ENCODE data around the gene KCNG1. TPM values are rescaled to one million over a fixed set of nuclear protein-coding genes. Genes with fewer than 3 reads are reported as not detected.
A peak's percentile ranks its signal among the peaks of the same experiment; 100 is the strongest.

Gene KCNG1
- total and polyA plus RNA-seq, 2 of the 4 experiments (the other 2 are of a cell fraction) = 23.7 to 51.4 TPM

GRCh38 chr20:51019656-51020592, 3.0 kb downstream of the KCNG1 start:
- 91% methylated on average over 7 of the region's 21 CpGs; no CpG with 5 or more reads in 1 of the 2 experiments for WGBS, 2 experiments (ENCODE audit: extremely low coverage in 2 of 2, insufficient read length in 1 of 2)
- in situ Hi-C loops (cut with MboI; ENCODE audit: low sequenced_read_pairs) = no loop called here
- dilution Hi-C loops (cut with HindIII; ENCODE audit: low sequenced_read_pairs, unreplicated experiment) = no loop called here
- Histone ChIP-seq H2BK15ac (ENCODE audit: low read depth, low read length) (no peak overlapping the region), H3K9ac (ENCODE audit: low read depth, low read length) (no peak overlapping the region), H3K23ac (ENCODE audit: low read depth, low read length) (no peak overlapping the region), H3K14ac (replicated peaks; ENCODE audit: low read depth, low read length) (0 out of 2 replicates have a peak overlapping the region, but pooled peaks have one; percentile 26), H2AFZ (replicated peaks; ENCODE audit: low read length, poor library complexity) (no peak overlapping the region), H3K4ac (ENCODE audit: low read depth, low read length) (no peak overlapping the region), H3K79me1 (ENCODE audit: low read depth in 1 of 2, low read length in 2 of 2) (peaks cover 33 to 63% of the 10 kb centered on the region in 2 experiments), H2BK20ac (ENCODE audit: low read depth, low read length) (no peak overlapping the region), H3K36me3 (ENCODE audit: control insufficient read depth, insufficient read depth, low read length) (peaks cover 4% of the 10 kb centered on the region; the same call in 1 of the 2 replicates), H3K4me3 (ENCODE audit: insufficient read depth, low read depth, low read length) (no peak overlapping the region), H3K4me2 (ENCODE audit: low read depth, low read length) (no peak overlapping the region), H4K91ac (ENCODE audit: insufficient read depth, low read depth, low read length) (no peak overlapping the region), H4K8ac (ENCODE audit: low read depth in 2 of 2, low read length in 2 of 2) (no peak overlapping the region), H3K18ac (ENCODE audit: low read depth, low read length) (no peak overlapping the region), H3K27me3 (ENCODE audit: control insufficient read depth, insufficient read depth, low read length) (peaks cover 2% of the 10 kb centered on the region; the same call in 1 of the 2 replicates), H3K9me1 (ENCODE audit: insufficient read depth, low read length) (peaks cover 3% of the 10 kb centered on the region; the same call in 1 of the 2 replicates), H2BK120ac (ENCODE audit: low read depth, low read length) (no peak overlapping the region), H2AK5ac (ENCODE audit: low read depth, low read length) (no peak overlapping the region), H2AK9ac (replicated peaks; ENCODE audit: low read depth, low read length, poor library complexity) (no peak overlapping the region), H2BK5ac (ENCODE audit: low read depth, low read length, poor library complexity, severe bottlenecking) (no peak overlapping the region), H4K20me1 (ENCODE audit: insufficient read depth, low read length) (peaks cover 10% of the 10 kb centered on the region), H3K4me1 (ENCODE audit: control insufficient read depth, insufficient read depth, low read length) (peaks cover 12% of the 10 kb centered on the region), H3K9me3 (ENCODE audit: control insufficient read depth, insufficient read depth, low read length) (no peaks in the 10 kb centered on the region), H3K56ac (ENCODE audit: extremely low read depth, insufficient read depth, low read length) (no peak overlapping the region), H4K5ac (ENCODE audit: low read depth, low read length) (no peak overlapping the region), H3K27ac (ENCODE audit: insufficient read depth, low read length) (no peak overlapping the region)
- CTCF ChIA-PET = interaction anchor here (0.7 kb wide), 1 partner anchor 604 kb away, joined by 3 read pairs; no protein-coding TSS in a partner anchor
- DNase-seq (no peak), ATAC-seq (ENCODE audit: low read depth) (no peak)
- TF ChIP-seq CTCF (conservative IDR thresholded peaks at IDR 0.05; ENCODE audit: low read depth, low read length) (no peak), ELK1 (IDR thresholded peaks at IDR 0.05; ENCODE audit: borderline replicate concordance, low read depth, low read length) (no peak), RCOR1 (IDR thresholded peaks at IDR 0.05; ENCODE audit: insufficient replicate concordance, low read length) (no peak), BHLHE40 (IDR thresholded peaks at IDR 0.05; ENCODE audit: low read depth, low read length) (no peak), SMC3 (IDR thresholded peaks at IDR 0.05; ENCODE audit: low read depth, low read length) (no peak), POLR2A (IDR thresholded peaks at IDR 0.05; ENCODE audit: low read depth, low read length) (no peak), CEBPB (IDR thresholded peaks at IDR 0.05; ENCODE audit: low read depth, low read length) (no peak), MAFK (IDR thresholded peaks at IDR 0.05; ENCODE audit: low read depth, low read length) (no peak)
- BruUV-seq (replicated peaks) = no TSS peak
- POLR2A ChIA-PET (ENCODE audit: unreplicated experiment) = no interaction called here
- intact Hi-C loops (cut with micrococcal nuclease) = loop anchor here (10.0 kb wide), 1 partner anchor 195 kb away; no protein-coding TSS in a partner anchor

All from IMR-90 (cell line).